Activated T-cell treated with anti-CD3 and anti-CD28 coated beads, Interleukin-2, amount 50 U/mL, for 24 hours (primary cell): Measurements from ENCODE around the gene TMEM212.
"Not testable (repeated sequence)": the region's sequence is repeated elsewhere in the genome, so short reads cannot be mapped to it uniquely, and the experiment has no call there.

Experiments
- DNase-seq: peaks from one replicate; pipeline ENCODE4 v3.0.0-alpha.2; 2020
- H3K27ac Mint-ChIP-seq: 2 replicates; pipeline ENCODE4 v1.8.0; 2020; ENCODE audit warnings: mild to moderate bottlenecking, mixed read lengths
- H3K27me3 Mint-ChIP-seq: 2 replicates; pipeline ENCODE4 v1.8.0; 2020; ENCODE audit warnings: mixed read lengths
- H3K36me3 Mint-ChIP-seq: 2 replicates; pipeline ENCODE4 v1.8.0; 2020; ENCODE audit warnings: low read depth, mixed read lengths
- H3K4me1 Mint-ChIP-seq: 2 replicates; pipeline ENCODE4 v1.8.0; 2020; ENCODE audit warnings: low read depth, mixed read lengths
- H3K4me3 Mint-ChIP-seq: 2 replicates; pipeline ENCODE4 v1.8.0; 2020; ENCODE audit warnings: mild to moderate bottlenecking, moderate library complexity, mixed read lengths
- H3K9me3 Mint-ChIP-seq: 2 replicates; pipeline ENCODE4 v1.8.0; 2020; ENCODE audit warnings: mixed read lengths

TMEM212 gene

DNA sequence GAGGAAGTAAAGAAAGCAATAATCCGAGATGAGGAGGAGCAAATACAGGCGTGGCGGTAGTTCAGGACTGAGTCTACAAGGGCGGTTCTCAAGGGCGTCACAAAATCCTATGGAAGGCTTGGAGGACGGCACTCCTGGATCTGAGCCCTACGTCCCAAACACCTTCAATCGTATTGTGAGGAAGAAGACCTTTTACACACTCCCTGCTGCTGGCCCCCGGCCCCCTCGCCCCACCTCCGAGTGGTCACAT, 33.6 kb upstream of the TMEM212 start:
- H3K4me3 Mint-ChIP-seq = peak overlapping the region; percentile 78
- H3K27me3 Mint-ChIP-seq = peaks cover 45% of the 10 kb centered on the region
- H3K27ac Mint-ChIP-seq = no peak overlapping the region

DNA sequence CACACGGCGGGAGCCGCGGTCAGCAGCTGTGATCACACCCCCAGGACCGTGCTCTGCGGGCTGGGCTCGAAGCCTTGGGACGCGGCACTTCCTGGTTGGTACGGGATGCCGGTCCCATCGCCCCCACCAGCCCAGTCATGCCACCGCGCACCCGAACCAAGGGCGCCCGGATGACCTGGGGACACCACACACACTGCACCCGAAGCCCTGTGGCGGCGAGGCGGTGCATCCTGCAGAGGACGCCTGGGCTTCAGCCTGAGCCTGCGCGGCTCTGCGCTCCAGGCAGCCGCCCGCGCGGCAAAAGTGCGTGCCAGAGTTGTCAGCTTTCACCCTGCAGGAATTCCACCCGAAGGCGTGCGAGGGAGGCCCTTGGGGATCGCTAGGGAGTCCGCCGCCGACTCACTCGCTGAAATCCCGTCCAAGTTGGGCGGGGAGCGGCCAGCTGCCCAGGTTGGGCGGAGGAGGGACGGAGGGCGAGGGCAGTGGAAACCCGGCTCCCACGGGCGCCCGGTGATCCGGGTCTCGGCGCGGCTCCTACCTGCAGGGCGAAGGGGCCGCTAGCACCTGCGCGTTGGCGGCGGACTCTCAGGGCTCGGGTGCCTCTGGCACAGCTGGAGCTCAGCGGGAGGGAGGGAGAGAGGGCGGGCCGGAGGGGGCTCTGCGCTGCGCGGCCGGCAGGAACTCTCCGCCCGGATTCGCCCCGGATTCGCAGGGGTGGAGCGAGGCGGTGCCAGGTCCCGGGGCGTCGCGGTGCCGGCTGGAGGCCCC, 33.1 kb upstream of the TMEM212 start, which contains the start of gene PLD1:
Gene PLD1 (minus strand): TSS at position 623 of the 768 bp plus-strand sequence. CDS start 72,432 bp downstream, outside the sequence.
- DNase-seq = peak; percentile 68
- Mint-ChIP-seq H3K27me3 (peaks cover 47% of the 10 kb centered on the region), H3K4me3 (peak within 1 kb of the TSS; percentile 78), H3K4me1 (peaks cover 36% of the 10 kb centered on the region), H3K9me3 (no peaks in the 10 kb centered on the region), H3K27ac (no peak within 1 kb of the TSS), H3K36me3 (no peaks in the 10 kb centered on the region)

More for the DNA sequence above, 33.6 kb upstream of the TMEM212 start:
- no peak for DNase-seq
- no peaks in the 10 kb centered on the region for H3K36me3 Mint-ChIP-seq
- H3K9me3 Mint-ChIP-seq = no peaks in the 10 kb centered on the region
- peaks cover 34% of the 10 kb centered on the region for H3K4me1 Mint-ChIP-seq

DNA sequence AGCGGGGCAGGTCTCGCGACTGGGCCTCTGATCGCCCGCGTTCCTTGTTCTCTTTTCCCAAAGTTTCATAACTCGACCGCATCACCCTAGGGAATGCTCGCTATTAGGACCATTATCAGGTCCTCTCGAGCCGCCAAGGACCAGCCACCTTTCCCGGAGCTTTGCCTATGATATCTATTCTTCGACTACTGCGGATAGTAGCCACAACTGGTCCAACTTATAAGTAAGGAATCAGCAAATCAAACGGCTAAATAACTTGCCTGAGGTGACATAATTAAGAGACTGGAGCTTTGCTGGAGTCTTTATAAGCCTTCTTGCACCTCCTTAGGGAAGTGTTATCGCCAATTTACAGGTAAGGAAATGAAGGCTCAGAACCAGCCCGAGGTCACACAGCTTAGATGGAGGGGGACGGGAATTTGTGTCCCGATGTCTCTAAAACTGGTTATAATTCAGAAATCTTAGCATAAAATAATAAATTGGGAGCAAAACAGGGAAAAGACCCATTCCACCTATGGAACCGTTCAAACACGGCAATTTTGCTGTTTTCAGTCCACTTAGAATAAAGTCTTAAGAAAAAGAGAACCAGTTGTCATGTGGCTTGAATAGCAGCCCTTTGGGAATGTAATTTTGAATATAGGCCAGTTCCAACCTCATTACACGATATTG, 32.4 kb upstream of the TMEM212 start:
- peaks cover 47% of the 10 kb centered on the region for H3K27me3 Mint-ChIP-seq
- H3K4me3 Mint-ChIP-seq = peak overlapping the region; percentile 78
- no peaks in the 10 kb centered on the region for H3K9me3 Mint-ChIP-seq
- H3K36me3 Mint-ChIP-seq = no peaks in the 10 kb centered on the region
- H3K4me1 Mint-ChIP-seq = peaks cover 36% of the 10 kb centered on the region
- DNase-seq = no peak
- H3K27ac Mint-ChIP-seq = no peak overlapping the region

DNA sequence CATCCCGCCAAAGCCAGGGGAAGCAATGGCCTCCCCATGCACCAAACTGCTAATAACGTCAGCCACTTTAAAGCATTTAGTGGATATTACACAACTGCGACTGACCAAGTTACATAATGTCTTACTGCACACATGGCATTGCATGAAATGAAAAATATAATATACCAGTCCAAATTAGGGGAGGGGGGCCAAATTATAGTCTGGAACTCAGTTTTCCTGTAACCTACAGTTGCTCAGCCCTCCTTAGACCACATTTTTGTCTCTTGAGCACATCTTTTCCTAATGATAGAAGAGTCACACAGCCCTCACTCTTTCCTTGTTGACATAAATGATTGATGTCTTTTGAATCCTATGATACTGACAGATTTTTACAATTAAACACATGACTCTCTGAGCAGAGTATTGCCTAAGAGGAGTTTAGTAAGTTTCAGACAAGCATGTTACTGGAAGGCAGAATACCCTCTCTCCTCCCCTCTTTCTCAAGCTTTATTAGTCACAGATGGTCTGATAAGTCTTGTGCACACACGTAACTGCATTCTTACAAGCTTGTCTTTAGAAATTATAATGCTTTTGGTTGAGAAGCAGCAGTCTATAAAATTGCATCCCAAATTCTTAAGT, 31.7 kb upstream of the TMEM212 start:
- Mint-ChIP-seq H3K27me3 (peaks cover 54% of the 10 kb centered on the region), H3K36me3 (no peaks in the 10 kb centered on the region), H3K4me1 (peaks cover 36% of the 10 kb centered on the region), H3K9me3 (no peaks in the 10 kb centered on the region), H3K27ac (no peak overlapping the region), H3K4me3 (no peak overlapping the region)
- no peak for DNase-seq

DNA sequence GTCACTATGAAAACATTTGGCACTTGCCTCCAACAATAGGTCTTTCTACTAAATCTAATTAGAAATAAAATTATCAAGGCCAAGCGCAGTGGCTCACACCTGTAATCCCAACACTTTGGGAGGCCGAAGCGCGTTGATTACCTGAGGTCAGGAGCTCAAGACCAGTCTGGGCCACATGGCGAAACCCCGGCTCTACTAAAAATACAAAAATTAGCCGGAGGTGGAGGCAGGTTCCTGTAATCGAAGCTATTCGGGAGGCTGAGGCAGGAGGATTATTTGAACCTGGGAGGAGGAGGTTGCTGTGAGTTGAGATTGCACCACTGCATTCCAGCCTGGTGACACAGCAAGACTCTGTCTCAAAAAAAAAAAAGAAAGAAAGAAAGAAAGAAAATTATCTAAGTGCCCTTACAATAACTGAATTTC, 31.2 kb upstream of the TMEM212 start:
- Mint-ChIP-seq H3K4me3 (no peak overlapping the region), H3K27me3 (peaks cover 55% of the 10 kb centered on the region), H3K36me3 (no peaks in the 10 kb centered on the region), H3K27ac (no peak overlapping the region), H3K4me1 (peaks cover 34% of the 10 kb centered on the region), H3K9me3 (no peaks in the 10 kb centered on the region)
- no peak for DNase-seq

DNA sequence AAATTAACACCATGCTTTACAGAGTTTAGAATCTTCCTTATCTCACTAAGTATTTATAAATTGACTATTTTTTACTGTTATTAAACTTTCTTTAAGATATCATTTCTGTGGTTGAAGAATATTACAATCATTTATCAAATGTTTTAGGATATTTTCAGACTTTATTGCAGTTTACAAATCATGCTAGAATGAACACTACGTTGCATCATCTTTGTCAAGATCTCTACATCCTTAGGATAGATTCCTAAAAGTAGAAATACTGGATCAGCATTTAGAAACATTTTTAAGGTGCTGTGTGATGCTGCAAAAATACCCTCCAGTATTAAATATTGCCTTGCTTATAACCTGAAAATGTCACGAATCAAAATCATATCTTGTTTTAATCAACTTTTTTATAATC, 30.3 kb upstream of the TMEM212 start:
- H3K27me3 Mint-ChIP-seq = peaks cover 53% of the 10 kb centered on the region

DNA sequence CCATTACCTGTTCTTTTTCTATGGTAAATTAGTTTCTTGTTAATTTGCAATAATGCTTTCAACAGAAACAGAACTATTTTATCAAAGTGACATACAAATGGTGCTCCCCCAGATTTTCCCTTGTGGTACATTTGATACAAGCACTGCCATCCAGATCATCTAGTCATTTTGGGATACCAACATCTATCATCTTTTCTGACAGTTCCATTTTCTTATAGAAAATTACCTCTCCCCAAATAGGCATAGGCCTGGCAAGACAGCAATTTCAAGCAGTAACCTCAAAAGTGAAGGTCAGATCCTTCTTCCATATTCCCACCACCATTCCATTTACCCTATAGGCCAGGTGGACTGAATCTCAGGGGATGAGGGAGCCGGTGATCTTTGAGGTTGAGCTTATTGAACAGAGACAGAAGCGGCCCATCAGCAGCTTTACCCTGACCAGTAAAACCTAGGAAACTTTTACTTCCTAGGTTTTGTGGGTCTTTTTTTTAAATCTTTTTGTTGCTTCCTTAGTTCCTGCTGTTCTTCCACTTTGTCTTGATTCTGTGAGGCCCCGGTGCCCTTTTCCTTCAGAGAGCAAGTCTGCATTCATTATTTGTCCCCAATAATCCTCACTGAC, 29.8 kb upstream of the TMEM212 start:
- Mint-ChIP-seq H3K9me3 (no peaks in the 10 kb centered on the region), H3K27me3 (peaks cover 51% of the 10 kb centered on the region), H3K4me3 (no peak overlapping the region)

More for the DNA sequence above, 30.3 kb upstream of the TMEM212 start:
- Mint-ChIP-seq H3K36me3 (no peaks in the 10 kb centered on the region), H3K9me3 (no peaks in the 10 kb centered on the region), H3K27ac (no peak overlapping the region), H3K4me3 (no peak overlapping the region), H3K4me1 (peaks cover 34% of the 10 kb centered on the region)
- no peak for DNase-seq

DNA sequence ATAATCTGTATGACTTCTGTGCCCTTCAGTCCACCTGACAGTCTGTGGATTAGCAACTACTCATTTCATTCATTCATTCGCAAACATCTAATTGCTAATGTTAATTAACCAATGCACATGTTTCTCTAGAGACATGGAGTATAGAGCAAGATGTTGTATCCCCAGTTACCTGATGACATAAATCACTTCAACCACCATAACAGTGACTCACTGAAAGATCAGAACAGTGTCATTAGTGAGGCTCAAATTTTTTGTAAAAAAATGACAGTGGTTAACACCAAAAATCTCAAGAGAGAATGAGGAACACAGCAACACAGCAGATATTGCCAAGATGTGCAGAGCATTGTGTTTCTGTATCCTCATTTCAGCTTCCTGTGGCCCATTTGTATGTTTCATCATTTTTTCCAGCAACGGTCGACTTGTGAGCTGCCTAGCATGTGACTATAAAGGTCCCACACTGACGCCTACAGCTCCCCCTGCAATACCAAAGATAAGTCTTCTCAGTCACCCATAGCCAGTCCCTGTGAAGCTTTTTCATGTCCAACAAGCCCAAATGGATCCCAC, 29.2 kb upstream of the TMEM212 start:
- peaks cover 49% of the 10 kb centered on the region for H3K27me3 Mint-ChIP-seq
- H3K4me1 Mint-ChIP-seq = peaks cover 34% of the 10 kb centered on the region
- H3K36me3 Mint-ChIP-seq = no peaks in the 10 kb centered on the region
- no peaks in the 10 kb centered on the region for H3K9me3 Mint-ChIP-seq
- peak overlapping the region; percentile 83 for H3K27ac Mint-ChIP-seq
- no peak for DNase-seq
- H3K4me3 Mint-ChIP-seq = no peak overlapping the region

More for the DNA sequence above, 29.8 kb upstream of the TMEM212 start:
- DNase-seq = no peak
- Mint-ChIP-seq H3K36me3 (no peaks in the 10 kb centered on the region), H3K27ac (peak overlapping the region; percentile 83), H3K4me1 (peaks cover 34% of the 10 kb centered on the region)

DNA sequence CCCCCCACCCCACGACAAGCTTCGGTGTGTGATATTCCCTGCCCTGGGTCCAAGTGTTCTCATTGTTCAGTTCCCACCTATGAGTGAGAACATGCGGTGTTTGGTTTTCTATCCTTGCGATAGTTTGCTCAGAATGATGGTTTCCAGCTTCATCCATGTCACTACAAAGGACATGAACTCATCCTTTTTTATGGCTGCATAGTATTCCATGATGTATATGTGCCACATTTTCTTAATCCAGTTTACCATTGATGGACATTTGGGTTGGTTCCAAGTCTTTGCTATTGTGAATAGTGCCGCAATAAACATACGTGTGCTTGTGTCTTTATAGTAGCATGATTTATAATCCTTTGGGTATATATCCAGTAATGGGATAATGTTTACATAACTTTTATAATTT, 28.5 kb upstream of the TMEM212 start:
- Mint-ChIP-seq H3K27me3 (peaks cover 46% of the 10 kb centered on the region), H3K4me1 (peaks cover 27% of the 10 kb centered on the region)
- not testable (repeated sequence) for DNase-seq, H3K27ac Mint-ChIP-seq, H3K36me3 Mint-ChIP-seq, H3K4me3 Mint-ChIP-seq, H3K9me3 Mint-ChIP-seq

DNA sequence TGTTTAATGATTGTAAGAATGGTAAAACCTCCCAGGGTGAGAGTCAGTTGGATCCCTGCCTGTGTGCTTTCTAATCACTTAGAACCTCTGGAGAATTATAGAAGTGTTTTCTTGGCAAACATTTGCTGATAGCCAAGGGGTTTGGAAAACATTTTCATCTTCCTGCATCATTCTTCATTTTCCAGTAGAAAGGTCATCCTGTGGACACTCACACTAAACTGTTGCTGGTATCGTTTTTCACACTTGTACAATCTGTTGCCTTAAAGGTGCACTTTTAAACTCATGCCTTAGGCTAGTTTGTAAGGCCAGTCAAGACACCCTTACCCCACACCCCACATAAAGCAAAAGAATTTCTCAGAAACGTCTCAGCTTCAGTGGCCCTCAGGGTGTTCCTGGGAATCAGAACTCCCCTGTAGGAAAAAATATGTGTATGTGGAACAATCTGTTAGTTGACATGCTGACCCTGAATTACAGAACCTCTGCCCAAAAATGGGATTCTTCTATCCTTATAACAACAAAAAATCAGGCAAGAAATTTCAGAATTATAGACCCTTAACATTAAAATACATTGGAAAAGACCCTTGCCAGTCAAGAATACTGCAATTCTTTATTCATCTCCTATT, 27.1 kb upstream of the TMEM212 start:
- Mint-ChIP-seq H3K4me3 (no peak overlapping the region), H3K27ac (no peak overlapping the region), H3K27me3 (peaks cover 35% of the 10 kb centered on the region), H3K4me1 (peaks cover 20% of the 10 kb centered on the region), H3K36me3 (no peaks in the 10 kb centered on the region), H3K9me3 (no peaks in the 10 kb centered on the region)
- no peak for DNase-seq

DNA sequence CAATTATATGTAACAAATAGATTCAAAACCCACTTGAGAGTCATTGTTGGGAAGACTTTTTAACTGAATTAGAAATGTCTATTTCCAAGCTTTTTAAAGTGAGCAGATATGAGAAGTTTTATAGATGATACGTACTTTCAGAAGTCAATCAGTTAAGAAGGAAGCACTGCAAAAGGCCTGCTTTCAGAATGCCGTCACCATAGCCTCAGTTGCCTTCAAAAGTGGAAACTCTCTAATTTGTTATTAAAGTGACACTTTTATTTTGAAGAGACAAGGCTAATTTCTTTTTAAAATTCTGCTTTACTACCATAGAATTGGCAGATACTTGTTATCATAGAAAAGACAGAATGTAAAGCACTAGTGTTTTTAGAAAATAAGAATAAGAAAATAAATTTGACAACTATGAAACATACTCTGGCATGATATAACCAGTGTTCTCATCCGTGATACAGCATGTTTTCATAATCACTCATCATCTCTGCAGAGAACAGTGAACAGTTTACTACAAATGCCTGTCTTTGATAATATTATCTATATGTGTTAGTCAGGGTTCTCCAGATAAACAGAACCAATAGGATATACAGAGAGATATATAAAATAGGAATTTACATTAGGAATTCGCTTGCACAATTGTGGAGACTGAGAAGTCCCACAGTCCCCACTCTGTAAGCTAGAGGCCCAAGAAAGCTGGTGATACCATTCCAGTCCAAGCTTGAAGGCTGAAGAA, 25.9 kb upstream of the TMEM212 start:
- Mint-ChIP-seq H3K27ac (no peak overlapping the region), H3K27me3 (peaks cover 25% of the 10 kb centered on the region), H3K9me3 (no peaks in the 10 kb centered on the region), H3K4me3 (no peak overlapping the region), H3K4me1 (peaks cover 27% of the 10 kb centered on the region), H3K36me3 (no peaks in the 10 kb centered on the region)
- DNase-seq = no peak

DNA sequence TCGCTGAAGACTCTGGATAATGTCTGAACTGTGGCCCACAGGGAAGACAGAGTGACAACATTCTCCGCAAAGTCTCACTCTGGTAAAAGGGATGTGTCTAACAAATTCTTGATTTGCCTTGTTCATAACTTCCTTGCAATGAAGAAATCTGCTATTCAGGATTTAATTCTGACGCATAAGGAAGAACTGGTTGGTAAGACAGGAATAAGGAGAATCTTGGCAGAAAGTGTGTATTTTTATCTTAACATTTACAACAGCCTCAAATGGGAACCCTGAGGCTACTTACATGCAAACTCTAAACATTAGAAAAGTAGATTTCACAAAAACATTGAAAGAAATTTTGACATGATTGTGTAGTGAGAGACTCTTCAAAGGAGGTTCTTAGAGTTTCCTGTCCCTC, 22.1 kb upstream of the TMEM212 start:
- H3K4me3 Mint-ChIP-seq = no peak overlapping the region

DNA sequence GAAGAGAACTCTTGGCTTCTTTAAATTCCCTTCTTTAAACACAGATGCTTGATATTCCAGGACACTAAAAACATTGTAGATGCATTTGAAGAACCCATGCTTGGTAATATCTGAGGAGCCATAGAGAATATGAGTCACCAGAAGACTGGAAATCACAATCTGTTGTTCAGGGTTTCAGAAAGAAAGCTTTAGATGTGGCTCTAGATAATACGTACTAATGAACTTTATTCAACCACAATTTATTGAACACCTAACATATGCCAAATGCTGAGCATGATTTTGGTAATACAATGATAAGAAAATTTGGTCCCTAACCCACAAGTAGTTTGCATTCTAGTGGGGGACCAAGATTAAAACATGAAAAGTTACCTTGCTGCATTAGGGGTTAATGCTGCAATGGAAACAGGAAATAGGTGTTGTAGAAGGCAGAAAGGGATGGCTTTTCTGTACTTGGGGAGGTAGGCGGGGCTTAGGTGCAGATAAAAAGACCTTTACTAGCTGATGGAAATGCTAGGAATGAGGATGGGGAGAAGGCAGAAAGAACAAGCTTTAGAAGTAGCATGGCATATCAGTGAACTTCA, 21.3 kb upstream of the TMEM212 start:
- Mint-ChIP-seq H3K4me3 (no peak overlapping the region), H3K27ac (no peak overlapping the region), H3K27me3 (peaks cover 15% of the 10 kb centered on the region), H3K4me1 (peaks cover 15% of the 10 kb centered on the region), H3K36me3 (no peaks in the 10 kb centered on the region), H3K9me3 (no peaks in the 10 kb centered on the region)
- no peak for DNase-seq

More for the DNA sequence above, 22.1 kb upstream of the TMEM212 start:
- DNase-seq = no peak
- Mint-ChIP-seq H3K27me3 (peaks cover 16% of the 10 kb centered on the region), H3K36me3 (no peaks in the 10 kb centered on the region), H3K9me3 (no peaks in the 10 kb centered on the region), H3K27ac (no peak overlapping the region), H3K4me1 (peaks cover 13% of the 10 kb centered on the region)
